ENCODE data around the gene ITCH.

ITCH gene

DNA sequence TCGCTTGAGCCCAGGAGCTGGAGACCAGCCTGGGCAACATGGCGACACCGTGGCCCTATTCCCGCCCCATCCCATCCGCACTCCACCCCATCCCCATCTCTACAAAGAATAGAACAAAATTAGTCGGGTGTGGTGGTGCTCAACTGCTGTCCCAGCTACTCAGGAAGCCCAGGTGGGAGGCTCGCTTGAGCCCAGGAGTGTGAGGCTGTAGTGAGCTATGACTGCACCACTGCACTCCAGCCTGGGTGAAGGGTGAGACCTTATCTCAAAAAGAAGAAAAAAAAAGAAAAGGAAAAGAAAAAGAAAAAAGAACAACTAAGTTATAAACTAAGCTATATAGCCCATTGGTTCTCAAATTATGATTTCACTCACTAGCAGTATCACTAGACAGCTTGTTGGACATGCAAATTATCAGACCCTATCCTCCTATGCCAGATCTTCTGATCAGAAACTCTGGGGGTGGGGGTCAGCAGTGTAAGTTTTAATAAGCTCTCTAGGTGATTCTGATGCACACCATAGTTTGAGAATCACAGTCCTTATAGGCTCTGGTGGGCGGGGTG is 491 bp upstream of the ITCH start (continued):
- TF ChIP-seq ZNF2 (tag by site-specific recombination; IDR thresholded peaks at IDR 0.05) (no peak), ZNF335 (tag by site-specific recombination; conservative IDR thresholded peaks at IDR 0.05) (peak; percentile 95), ZBTB8A (tag by site-specific recombination; IDR thresholded peaks at IDR 0.05) (no peak), ZNF18 (tag by site-specific recombination; IDR thresholded peaks at IDR 0.05) (no peak), WT1 (tag by site-specific recombination; IDR thresholded peaks at IDR 0.05) (no peak), EGR2 (tag by site-specific recombination; IDR thresholded peaks at IDR 0.05; ENCODE audit: low read depth) (no peak), ZNF398 (tag by site-specific recombination; IDR thresholded peaks at IDR 0.05) (no peak), ZBTB21 (tag by site-specific recombination; IDR thresholded peaks at IDR 0.05) (no peak), YY1 (tag by site-specific recombination; IDR thresholded peaks at IDR 0.05) (no peak), ZNF585B (tag by site-specific recombination; IDR thresholded peaks at IDR 0.05) (no peak)
- TF ChIP-seq, protein P1, sequence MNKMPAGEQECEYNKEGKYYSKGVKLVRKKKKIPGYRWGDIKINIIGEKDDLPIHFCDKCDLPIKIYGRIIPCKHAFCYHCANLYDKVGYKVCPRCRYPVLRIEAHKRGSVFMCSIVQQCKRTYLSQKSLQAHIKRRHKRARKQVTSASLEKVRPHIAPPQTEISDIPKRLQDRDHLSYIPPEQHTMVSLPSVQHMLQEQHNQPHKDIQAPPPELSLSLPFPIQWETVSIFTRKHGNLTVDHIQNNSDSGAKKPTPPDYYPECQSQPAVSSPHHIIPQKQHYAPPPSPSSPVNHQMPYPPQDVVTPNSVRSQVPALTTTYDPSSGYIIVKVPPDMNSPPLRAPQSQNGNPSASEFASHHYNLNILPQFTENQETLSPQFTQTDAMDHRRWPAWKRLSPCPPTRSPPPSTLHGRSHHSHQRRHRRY (tag by site-specific recombination; IDR thresholded peaks at IDR 0.05), result no peak
- TF ChIP-seq, protein P2, sequence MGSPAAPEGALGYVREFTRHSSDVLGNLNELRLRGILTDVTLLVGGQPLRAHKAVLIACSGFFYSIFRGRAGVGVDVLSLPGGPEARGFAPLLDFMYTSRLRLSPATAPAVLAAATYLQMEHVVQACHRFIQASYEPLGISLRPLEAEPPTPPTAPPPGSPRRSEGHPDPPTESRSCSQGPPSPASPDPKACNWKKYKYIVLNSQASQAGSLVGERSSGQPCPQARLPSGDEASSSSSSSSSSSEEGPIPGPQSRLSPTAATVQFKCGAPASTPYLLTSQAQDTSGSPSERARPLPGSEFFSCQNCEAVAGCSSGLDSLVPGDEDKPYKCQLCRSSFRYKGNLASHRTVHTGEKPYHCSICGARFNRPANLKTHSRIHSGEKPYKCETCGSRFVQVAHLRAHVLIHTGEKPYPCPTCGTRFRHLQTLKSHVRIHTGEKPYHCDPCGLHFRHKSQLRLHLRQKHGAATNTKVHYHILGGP (tag by site-specific recombination; IDR thresholded peaks at IDR 0.05), result no peak
- TF ChIP-seq, protein P3, sequence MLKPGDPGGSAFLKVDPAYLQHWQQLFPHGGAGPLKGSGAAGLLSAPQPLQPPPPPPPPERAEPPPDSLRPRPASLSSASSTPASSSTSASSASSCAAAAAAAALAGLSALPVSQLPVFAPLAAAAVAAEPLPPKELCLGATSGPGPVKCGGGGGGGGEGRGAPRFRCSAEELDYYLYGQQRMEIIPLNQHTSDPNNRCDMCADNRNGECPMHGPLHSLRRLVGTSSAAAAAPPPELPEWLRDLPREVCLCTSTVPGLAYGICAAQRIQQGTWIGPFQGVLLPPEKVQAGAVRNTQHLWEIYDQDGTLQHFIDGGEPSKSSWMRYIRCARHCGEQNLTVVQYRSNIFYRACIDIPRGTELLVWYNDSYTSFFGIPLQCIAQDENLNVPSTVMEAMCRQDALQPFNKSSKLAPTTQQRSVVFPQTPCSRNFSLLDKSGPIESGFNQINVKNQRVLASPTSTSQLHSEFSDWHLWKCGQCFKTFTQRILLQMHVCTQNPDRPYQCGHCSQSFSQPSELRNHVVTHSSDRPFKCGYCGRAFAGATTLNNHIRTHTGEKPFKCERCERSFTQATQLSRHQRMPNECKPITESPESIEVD (tag by site-specific recombination; IDR thresholded peaks at IDR 0.05), result no peak
- TF ChIP-seq, protein P4, sequence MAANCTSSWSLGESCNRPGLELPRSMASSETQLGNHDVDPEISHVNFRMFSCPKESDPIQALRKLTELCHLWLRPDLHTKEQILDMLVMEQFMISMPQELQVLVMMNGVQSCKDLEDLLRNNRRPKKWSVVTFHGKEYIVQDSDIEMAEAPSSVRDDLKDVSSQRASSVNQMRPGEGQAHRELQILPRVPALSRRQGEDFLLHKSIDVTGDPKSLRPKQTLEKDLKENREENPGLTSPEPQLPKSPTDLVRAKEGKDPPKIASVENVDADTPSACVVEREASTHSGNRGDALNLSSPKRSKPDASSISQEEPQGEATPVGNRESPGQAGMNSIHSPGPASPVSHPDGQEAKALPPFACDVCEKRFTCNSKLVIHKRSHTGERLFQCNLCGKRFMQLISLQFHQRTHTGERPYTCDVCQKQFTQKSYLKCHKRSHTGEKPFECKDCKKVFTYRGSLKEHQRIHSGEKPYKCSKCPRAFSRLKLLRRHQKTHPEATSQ (tag by site-specific recombination; IDR thresholded peaks at IDR 0.05), result no peak

DNA sequence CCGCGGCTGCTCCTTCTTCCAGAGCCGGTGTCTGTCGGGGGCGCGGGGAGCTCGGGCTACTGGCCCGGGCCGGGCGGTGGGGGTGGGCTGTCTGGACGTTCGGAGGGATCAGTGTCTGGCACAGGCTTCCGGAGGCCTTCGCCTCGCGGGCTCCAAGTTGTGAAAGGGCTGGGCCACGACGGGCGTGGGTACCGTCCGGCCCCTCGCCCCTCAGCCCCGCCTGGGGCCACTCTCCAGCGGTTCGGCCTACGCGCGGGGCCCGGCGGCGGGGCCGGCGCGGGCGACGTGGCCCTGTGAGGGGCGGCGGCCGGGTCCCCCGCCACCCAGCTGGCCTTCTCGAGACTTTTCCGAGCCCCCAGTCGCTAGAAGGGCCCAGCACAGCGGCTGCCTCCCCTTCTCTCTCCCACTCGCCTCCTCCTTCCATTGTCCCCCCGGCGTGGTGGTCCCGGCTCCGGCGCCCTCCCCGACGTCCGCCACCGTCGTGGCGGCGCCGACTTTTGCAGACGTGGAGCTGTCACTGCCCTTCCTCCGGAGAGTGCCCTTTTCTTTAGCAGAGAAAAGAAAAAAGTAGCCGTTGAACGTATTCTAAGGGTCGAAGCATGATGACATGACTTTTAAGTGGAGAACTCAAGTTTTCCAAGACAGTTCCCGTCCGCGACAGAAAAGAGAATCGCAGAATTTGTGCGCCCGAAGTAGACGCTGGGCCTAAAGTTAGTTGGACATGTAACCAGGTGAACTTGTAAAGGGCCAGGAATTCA is 571 bp downstream of the ITCH start:
- Histone ChIP-seq H3K27ac (ENCODE audit: extremely low read depth, low read depth, low read length) (peak overlapping the region; percentile 73), H3K4me1 (ENCODE audit: control insufficient read depth, insufficient read depth, low read length) (0 out of 2 replicates have a peak, but pooled peaks cover 5% of the 10 kb centered on the region), H3K4me3 (ENCODE audit: low read depth, low read length) (peak overlapping the region; percentile 88), H3K9me3 (ENCODE audit: control insufficient read depth, insufficient read depth, low read depth, low read length) (no peaks in the 10 kb centered on the region), H3K36me3 (ENCODE audit: control insufficient read depth in 2 of 2, insufficient read depth in 1 of 2, low read length in 2 of 2) (peaks cover 0 to 7% of the 10 kb centered on the region in 2 experiments; a peak in 2 of 3 replicates)
- CTCF ChIA-PET, result interaction anchor here (0.6 to 2.6 kb wide), 3 partner anchors 16 to 623 kb away, joined by 3 to 15 read pairs (median 5); no protein-coding TSS in a partner anchor
- POLR2A ChIA-PET, result interaction anchor here (0.6 to 2.2 kb wide), 21 partner anchors 9 to 350 kb away, joined by 3 to 17 read pairs (median 6); partner anchors contain the start of genes AHCY, DYNLRB1 and EIF2S2
- TF ChIP-seq YY1 (tag by site-specific recombination; IDR thresholded peaks at IDR 0.05) (0 out of 2 replicates have a peak, but pooled peaks have one; percentile 5), ZNF24 (tag by site-specific recombination; IDR thresholded peaks at IDR 0.05) (no peak), ZNF747 (tag by site-specific recombination; IDR thresholded peaks at IDR 0.05) (no peak), ZBTB20 (tag by site-specific recombination; IDR thresholded peaks at IDR 0.05) (peak; percentile 66; the same call in 1 of the 2 replicates), ZBTB8A (tag by site-specific recombination; IDR thresholded peaks at IDR 0.05) (peak; percentile 79), ZNF561 (tag by site-specific recombination; IDR thresholded peaks at IDR 0.05; ENCODE audit: borderline replicate concordance) (peak; percentile 22; the same call in 1 of the 2 replicates)
- TF ChIP-seq, protein P5, sequence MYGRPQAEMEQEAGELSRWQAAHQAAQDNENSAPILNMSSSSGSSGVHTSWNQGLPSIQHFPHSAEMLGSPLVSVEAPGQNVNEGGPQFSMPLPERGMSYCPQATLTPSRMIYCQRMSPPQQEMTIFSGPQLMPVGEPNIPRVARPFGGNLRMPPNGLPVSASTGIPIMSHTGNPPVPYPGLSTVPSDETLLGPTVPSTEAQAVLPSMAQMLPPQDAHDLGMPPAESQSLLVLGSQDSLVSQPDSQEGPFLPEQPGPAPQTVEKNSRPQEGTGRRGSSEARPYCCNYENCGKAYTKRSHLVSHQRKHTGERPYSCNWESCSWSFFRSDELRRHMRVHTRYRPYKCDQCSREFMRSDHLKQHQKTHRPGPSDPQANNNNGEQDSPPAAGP (tag by site-specific recombination; IDR thresholded peaks at IDR 0.05), result no peak
- TF ChIP-seq, protein P6, sequence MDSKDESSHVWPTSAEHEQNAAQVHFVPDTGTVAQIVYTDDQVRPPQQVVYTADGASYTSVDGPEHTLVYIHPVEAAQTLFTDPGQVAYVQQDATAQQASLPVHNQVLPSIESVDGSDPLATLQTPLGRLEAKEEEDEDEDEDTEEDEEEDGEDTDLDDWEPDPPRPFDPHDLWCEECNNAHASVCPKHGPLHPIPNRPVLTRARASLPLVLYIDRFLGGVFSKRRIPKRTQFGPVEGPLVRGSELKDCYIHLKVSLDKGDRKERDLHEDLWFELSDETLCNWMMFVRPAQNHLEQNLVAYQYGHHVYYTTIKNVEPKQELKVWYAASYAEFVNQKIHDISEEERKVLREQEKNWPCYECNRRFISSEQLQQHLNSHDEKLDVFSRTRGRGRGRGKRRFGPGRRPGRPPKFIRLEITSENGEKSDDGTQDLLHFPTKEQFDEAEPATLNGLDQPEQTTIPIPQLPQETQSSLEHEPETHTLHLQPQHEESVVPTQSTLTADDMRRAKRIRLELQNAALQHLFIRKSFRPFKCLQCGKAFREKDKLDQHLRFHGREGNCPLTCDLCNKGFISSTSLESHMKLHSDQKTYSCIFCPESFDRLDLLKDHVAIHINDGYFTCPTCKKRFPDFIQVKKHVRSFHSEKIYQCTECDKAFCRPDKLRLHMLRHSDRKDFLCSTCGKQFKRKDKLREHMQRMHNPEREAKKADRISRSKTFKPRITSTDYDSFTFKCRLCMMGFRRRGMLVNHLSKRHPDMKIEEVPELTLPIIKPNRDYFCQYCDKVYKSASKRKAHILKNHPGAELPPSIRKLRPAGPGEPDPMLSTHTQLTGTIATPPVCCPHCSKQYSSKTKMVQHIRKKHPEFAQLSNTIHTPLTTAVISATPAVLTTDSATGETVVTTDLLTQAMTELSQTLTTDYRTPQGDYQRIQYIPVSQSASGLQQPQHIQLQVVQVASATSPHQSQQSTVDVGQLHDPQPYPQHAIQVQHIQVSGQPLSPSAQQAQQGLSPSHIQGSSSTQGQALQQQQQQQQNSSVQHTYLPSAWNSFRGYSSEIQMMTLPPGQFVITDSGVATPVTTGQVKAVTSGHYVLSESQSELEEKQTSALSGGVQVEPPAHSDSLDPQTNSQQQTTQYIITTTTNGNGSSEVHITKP (tag by site-specific recombination; IDR thresholded peaks at IDR 0.05), result peak; percentile 72
